Measurements from ENCODE around the gene DNAJC2.
"Not testable (repeated sequence)": the region's sequence is repeated elsewhere in the genome, so short reads cannot be mapped to it uniquely, and the experiment has no call there.

Gene DNAJC2

DNA sequence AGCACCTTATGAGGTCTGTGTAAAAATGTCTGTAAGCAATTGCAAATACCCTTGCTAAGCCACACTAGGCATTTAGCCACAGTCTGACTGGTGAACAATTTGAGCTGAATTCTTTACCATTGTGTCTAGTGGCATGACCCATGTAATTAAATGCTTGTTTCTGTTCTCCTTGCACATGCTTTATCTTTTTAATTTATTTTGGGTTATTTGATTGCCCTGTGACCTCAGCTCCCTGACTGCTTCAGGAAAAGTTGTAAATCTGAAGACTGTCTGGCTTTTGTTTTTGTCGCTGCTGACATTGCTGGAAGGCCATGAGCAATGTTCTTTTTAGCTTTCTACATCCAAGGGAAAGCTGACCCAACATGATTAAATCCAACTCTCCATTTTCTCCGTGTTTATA is 78.3 kb downstream of the DNAJC2 start:
- DNase-seq (ENCODE audit: low spot score) = not testable (repeated sequence)

DNA sequence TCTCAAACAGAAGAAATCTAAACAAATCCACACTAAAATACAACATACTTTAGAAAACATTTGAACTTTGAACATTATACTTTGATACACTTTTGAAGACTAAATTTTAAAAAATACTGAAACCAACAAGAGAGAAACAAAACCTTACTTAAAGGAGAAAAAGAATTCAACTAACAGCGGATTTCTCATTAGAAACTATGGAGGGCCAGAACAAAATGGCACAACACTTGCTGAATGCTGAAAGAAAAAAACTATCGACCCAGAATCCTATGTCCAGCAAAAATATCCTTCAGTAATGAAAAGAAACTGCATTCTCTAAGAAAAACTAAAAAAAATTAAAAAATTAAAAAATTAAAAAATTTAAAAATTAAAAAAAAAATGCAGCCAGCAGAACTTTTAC is 80.5 kb downstream of the DNAJC2 start:
- DNase-seq (ENCODE audit: low spot score) = not testable (repeated sequence)
